ENCODE measurements around the gene TCERG1L.

- TF ChIP-seq CTCF (IDR thresholded peaks at IDR 0.05) = no peak
- no peak for TF ChIP-seq POLR2A (IDR thresholded peaks at IDR 0.05)
Measured at GRCh38 chr10:131168238-131168875, 143.2 kb downstream of the TCERG1L start.

All from Peyer's patch (tissue), 4 donors.